Fibroblast of skin of back (primary cell): Measurements from ENCODE around the gene AMY2B.
"Not testable (repeated sequence)": the region's sequence is repeated elsewhere in the genome, so short reads cannot be mapped to it uniquely, and the experiment has no call there.

Experiments
- DNase-seq: peaks from one replicate; pipeline ENCODE4 v3.0.0-alpha.2; 2013

Gene AMY2B

DNA sequence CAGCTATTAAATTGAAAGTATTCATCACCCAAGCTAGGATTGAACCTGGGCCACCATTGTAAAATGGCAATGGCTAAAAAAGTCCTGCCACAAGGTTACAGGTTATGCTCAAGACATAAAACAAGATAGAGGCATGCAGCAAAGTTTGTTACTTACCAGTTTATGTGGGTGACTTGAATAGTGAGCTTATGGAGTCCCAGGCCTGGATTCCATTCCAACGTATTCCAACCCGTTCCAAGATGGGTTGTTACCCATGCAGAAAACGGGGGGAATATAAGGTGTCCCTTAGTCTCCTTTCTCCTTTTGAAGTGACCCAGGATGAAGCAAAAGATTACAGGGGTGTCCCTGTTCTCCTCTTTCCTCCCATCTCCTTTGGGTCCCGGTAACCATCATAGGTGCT lies 56.0 kb downstream of the AMY2B start:
- not testable (repeated sequence) for DNase-seq
